Lung microvascular endothelial cell (primary cell): Measurements from ENCODE around the gene MAGI1. TPM values are rescaled to one million over a fixed set of nuclear protein-coding genes. Genes with fewer than 3 reads are reported as not detected.
"Not testable (repeated sequence)": the region's sequence is repeated elsewhere in the genome, so short reads cannot be mapped to it uniquely, and the experiment has no call there.

ENCODE experiments used
- DNase-seq, 2 donors: peaks; one replicate each; pipeline versions ENCODE4 v3.0.0 to v3.0.0-alpha.2; 2010; ENCODE audit warnings: low read depth in 2 of 2
- total RNA-seq: library from RNA; depleted of rRNA; stranded (reverse); fragments of >200 nt; gene quantifications from 2 replicates; pipeline ENCODE4 v1.2.1, GENCODE V29; 2014

The MAGI1 gene
- total RNA-seq, 1 donor from 2014 or later: 76.4 TPM

- DNase-seq: no peak
These were observed 131.2 kb downstream of the MAGI1 start for GRCh38 chr3:65907232-65908130.

GRCh38 chr3:65905771-65906170, 132.9 kb downstream of the MAGI1 start:
- no peak for DNase-seq

- DNase-seq: no peak
These were observed 134.7 kb downstream of the MAGI1 start for GRCh38 chr3:65904016-65904415.

DNA sequence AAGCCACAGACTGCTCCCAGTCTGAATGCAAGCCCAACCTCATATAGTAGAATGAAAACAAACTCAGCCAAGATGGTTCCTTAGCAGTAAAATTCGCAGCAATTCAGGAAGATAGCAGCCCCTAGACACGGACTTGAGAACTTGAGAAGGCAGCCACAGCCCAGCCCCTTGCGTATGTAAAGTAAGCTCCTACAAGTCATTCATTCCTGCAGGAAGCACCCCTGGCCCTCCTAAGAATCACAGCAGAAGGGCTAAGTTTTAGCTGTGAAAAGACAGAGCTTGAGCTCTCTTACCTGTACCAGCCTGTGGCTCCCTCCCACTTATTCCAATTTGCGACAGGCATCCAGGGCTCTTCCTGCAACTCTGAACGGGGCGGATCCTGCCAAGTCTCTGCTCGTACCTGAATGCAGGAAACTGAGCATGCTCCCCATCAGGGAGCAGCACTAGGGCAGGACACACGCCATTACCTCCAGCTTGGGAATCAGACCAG, 136.4 kb downstream of the MAGI1 start:
- no peak for DNase-seq

- peak in 1 of 2 donors; percentile 46 for DNase-seq
These were observed 137.5 kb downstream of the MAGI1 start for GRCh38 chr3:65901226-65901625.

GRCh38 chr3:65899226-65899625, 139.5 kb downstream of the MAGI1 start:
- DNase-seq: peak; percentile 58 to 95

- DNase-seq: peak in 1 of 2 donors; percentile 19
These were observed 141.0 kb downstream of the MAGI1 start for GRCh38 chr3:65897766-65898165.

DNA sequence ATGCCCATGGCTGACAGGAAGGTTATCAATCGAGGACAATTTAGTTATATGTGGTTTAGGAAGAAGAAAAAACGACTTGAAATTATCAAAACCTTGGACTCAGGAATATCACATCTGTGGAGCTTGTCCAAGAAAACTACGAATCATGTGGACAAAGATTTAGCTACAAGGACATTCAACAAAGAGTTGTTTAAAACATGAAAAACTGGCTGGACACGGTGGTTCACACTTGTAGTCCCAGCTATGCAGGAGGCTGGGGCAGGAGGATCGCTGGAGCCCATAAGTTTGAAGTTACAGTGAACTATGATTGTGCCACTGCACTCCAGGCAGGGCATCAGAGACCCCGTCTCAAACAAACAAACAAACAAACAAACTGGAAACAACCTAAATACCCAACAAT, 142.4 kb downstream of the MAGI1 start:
- no peak for DNase-seq

DNA sequence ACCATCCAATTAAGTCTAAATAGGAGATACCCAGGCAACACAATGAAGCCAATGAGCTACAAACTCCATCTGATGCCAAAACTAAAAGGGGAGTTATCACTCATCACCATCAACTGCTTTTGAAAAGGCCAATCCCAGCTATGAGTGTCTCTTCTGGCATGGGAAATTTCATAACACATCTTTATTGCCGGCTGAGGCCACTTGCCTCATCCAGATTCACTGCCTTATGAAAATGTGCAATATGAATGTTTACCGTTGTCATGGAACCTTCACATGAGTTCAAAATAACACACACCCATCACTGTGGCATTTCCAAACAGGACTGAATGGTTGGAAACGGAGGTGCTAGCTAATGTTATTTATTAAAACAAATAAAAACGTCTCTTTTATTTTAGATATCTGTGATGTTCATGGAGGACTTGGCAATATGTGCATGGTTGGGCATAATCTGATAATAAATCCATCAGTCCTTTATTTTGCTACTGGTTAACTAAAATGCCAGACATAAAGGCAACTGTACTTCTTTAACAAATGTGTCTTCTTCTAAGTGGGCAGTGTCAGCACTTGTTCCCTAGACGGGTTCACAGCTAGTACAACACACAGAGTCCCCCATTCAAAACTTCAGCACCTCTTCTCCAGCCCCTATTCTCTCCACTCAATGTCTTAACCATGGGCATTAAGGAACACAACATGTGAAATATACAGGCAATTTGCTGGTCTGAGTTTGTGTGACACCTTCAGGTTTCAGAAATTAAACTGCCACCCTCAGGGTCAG, 143.9 kb downstream of the MAGI1 start:
- peak in 1 of 2 donors; percentile 75 for DNase-seq

DNA sequence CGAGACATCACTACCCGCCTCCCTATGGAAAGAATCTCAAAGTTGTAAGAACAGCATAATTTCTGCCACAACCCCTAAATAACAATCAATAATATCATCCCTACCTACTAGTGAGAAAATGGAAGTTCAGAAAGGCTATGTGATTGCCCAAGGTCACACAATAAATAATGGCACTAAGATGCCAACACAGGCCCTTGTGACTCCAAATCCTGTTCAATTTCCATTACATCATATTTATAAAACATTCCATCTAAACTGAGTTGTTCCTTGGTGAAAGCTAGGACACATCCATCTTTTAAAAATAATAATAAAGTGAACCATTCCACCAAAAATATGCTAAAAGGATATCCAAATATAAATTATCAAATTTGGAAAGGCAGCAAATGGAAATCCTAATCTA, 144.6 kb downstream of the MAGI1 start:
- no peak for DNase-seq

GRCh38 chr3:65893631-65894030, 145.1 kb downstream of the MAGI1 start:
- DNase-seq: no peak

DNA sequence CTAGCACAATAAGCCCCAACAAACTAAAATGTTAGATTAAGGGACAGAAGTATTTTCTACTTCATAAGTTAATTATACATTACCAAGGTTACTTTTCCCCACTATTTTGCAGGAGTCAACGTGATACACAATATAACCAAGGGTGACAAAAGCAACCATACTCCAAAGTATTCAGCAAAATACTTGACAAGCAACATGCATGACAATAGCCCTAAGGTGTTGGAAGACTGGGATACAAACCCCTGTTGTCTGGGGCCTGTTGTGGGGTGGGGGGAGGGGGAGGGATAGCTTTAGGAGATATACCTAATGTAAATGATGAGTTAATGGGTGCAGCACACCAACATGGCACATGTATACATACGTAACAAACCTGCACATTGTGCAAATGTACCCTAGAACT, 147.2 kb downstream of the MAGI1 start:
- DNase-seq: not testable (repeated sequence)

- no peak for DNase-seq
These were observed 148.4 kb downstream of the MAGI1 start for GRCh38 chr3:65890328-65890727.

GRCh38 chr3:65889707-65890099, 149.0 kb downstream of the MAGI1 start:
- no peak for DNase-seq

GRCh38 chr3:65888980-65889706, 149.6 kb downstream of the MAGI1 start:
- DNase-seq: peak; percentile 55 to 63

GRCh38 chr3:65888196-65888595, 150.5 kb downstream of the MAGI1 start:
- DNase-seq: no peak

- DNase-seq: no peak
These were observed 152.3 kb downstream of the MAGI1 start for GRCh38 chr3:65886391-65886790.

- no peak for DNase-seq
These were observed 154.6 kb downstream of the MAGI1 start for GRCh38 chr3:65884071-65884470.

DNA sequence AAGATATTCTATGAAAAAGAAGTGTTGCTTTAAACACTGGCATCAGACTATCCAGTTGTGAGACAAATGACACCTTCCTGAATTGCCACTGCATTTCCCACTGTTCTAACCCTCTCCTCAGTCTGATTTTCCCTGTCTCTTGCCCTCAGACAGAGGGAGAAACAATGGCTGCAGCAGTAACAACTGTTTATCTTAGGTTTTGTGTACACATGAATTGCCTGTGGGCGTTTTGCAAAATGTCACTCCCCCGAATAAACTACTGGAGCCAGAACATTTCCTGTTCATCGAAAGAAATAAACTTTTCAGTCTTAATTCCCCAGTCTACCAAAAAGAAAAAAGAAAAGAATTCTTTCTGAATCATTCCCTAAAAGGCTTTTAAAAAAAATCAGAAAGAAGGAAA, 155.1 kb downstream of the MAGI1 start:
- peak; percentile 25 to 37 for DNase-seq

DNA sequence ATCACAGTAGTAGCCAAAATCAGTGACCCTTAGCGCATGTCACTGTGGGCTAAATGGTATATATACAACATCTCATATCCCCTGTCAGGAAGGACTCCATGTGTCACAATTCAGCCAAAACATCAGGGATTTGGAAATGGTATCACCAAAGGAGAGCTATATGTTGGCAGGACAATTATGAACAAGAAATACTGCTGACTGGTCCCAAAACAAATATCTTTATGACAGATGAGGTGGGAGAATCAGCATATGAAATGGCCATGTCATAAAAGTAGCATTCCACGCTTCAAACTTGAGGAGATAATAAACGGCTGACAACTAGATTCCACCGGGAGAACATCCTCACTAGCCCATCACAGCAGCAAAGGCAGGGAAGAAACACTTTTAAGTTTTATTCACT, 158.4 kb downstream of the MAGI1 start:
- DNase-seq: no peak

GRCh38 chr3:65879372-65879771, 159.3 kb downstream of the MAGI1 start:
- no peak for DNase-seq

DNA sequence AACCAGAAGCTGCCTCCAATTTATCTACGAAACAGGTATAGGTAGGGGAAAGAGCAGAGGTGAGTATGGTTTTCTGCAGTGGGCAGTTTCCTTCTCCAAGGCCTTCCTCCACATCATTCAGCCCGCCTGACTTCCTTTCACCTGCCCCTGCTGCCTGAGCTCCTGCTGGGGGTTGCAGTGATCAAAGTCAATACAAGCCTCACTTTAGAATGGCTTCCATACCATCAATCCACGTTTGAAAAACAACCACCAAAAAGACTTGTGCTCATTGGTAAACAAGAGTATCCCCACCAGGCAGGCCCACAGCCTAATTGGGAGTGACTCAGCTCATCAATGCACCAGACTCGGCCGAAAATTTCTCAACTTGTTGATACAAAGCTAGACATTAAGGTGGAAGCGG, 159.9 kb downstream of the MAGI1 start:
- DNase-seq: no peak
